Measurements from ENCODE around the gene MAP7D1. TPM values are rescaled to one million over a fixed set of nuclear protein-coding genes. Genes with fewer than 3 reads are reported as not detected.

The MAP7D1 gene
- total and polyA plus RNA-seq, 10 of the 15 experiments (the other 5 are each of a cell fraction or from before 2014, with no cell fraction given) = 4.4 to 97.6 (median 24.2) TPM

GRCh38 chr1:36164361-36164760 is 8.4 kb downstream of the MAP7D1 start (continued):
- TF ChIP-seq CTCF (IDR thresholded peaks at IDR 0.05 in 2 of 3, conservative IDR thresholded peaks at IDR 0.05 in 1 of 3; ENCODE audit: control insufficient read depth in 2 of 3, extremely low read depth in 1 of 3, insufficient read depth in 1 of 3, low read depth in 3 of 3, low read length in 3 of 3) (no peak), NFYB (IDR thresholded peaks at IDR 0.05; ENCODE audit: insufficient read depth, low read depth, low read length) (no peak), CHD1 (IDR thresholded peaks at IDR 0.05; ENCODE audit: low read depth, low read length) (no peak)

GRCh38 chr1:36165145-36165544 is 9.2 kb downstream of the MAP7D1 start:
- Histone ChIP-seq H3K79me2 (ENCODE audit: control insufficient read depth, insufficient read depth, low read length) (peaks cover 70% of the 10 kb centered on the region), H3K27ac (ENCODE audit: control insufficient read depth, insufficient read depth) (no peak overlapping the region), H3K9me3 (replicated peaks; ENCODE audit: control insufficient read depth, insufficient read depth, low read length) (no peaks in the 10 kb centered on the region), H3K4me3 (no peak overlapping the region), H3K36me3 (ENCODE audit: control insufficient read depth in 2 of 2, insufficient read depth in 2 of 2, low read length in 1 of 2) (peaks cover 0 to 3% of the 10 kb centered on the region in 2 experiments; a peak in 3 of 4 replicates), H2AFZ (ENCODE audit: control insufficient read depth, low read depth, low read length) (no peak overlapping the region), H3K4me2 (ENCODE audit: control insufficient read depth, insufficient read depth) (no peak overlapping the region), H3K27me3 (replicated peaks in 1 of 2; ENCODE audit: control insufficient read depth in 2 of 2, insufficient read depth in 2 of 2, low read length in 1 of 2) (no peaks in the 10 kb centered on the region), H3K4me1 (ENCODE audit: control insufficient read depth, insufficient read depth, low read length) (peaks cover 31% of the 10 kb centered on the region), H4K20me1 (ENCODE audit: control insufficient read depth, insufficient read depth) (no peaks in the 10 kb centered on the region), H3K9ac (ENCODE audit: control insufficient read depth, insufficient read depth, low read length) (no peak overlapping the region)
- ChIA-PET CTCF (interaction anchor here (2.0 to 7.3 kb wide), 2 partner anchors 15 to 23 kb away, joined by 16 to 136 read pairs; partner anchors contain the start of gene TRAPPC3), SMC1A (ENCODE audit: uncharacterized antibody, unreplicated experiment) (interaction anchor here (0.6 to 7.5 kb wide), 4 partner anchors 14 to 392 kb away, joined by 3 to 135 read pairs (median 35); partner anchors contain the start of gene TRAPPC3), RAD21 (ENCODE audit: unreplicated experiment) (interaction anchor here (1.1 kb wide), 1 partner anchor 23 kb away, joined by 3 read pairs; no protein-coding TSS in a partner anchor), POLR2A (interaction anchor here (1.4 kb wide), 1 partner anchor 59 kb away, joined by 4 read pairs; the partner anchor contains the start of gene THRAP3)
- no TSS peak for BruUV-seq (replicated peaks)
- ATAC-seq = no peak
- DNase-seq (ENCODE audit: low read depth, low spot score) = no peak
- in situ Hi-C loops (cut with MboI) = no loop called here
- 93% methylated on average over 1 of the region's 1 CpG for WGBS (ENCODE audit: insufficient coverage, insufficient replicate concordance, low lambda C conversion rate, missing lambda C conversion rate)
- no peak for FAIRE-seq
- intact Hi-C loops (cut with micrococcal nuclease; ENCODE audit: unreplicated experiment) = no loop called here
- TF ChIP-seq DPF2 (IDR thresholded peaks at IDR 0.05) (no peak), ZNF274 (IDR thresholded peaks at IDR 0.05; ENCODE audit: insufficient read depth, insufficient read length) (no peak), IKZF1 (conservative IDR thresholded peaks at IDR 0.05) (no peak), USF1 (IDR thresholded peaks at IDR 0.05; ENCODE audit: borderline replicate concordance, extremely low read length, insufficient read depth, low read depth, low read length) (no peak), SMARCA5 (IDR thresholded peaks at IDR 0.05) (no peak), ASH2L (IDR thresholded peaks at IDR 0.05; ENCODE audit: borderline replicate concordance, low read depth) (no peak), SMAD1 (IDR thresholded peaks at IDR 0.05; ENCODE audit: low read depth, partially characterized antibody) (no peak), PKNOX1 (IDR thresholded peaks at IDR 0.05) (no peak), ZBED1 (IDR thresholded peaks at IDR 0.05; ENCODE audit: borderline replicate concordance) (no peak), NFIC (IDR thresholded peaks at IDR 0.05; ENCODE audit: low read depth, low read length) (no peak), CREM (IDR thresholded peaks at IDR 0.05; ENCODE audit: low read depth) (no peak), SKIL (IDR thresholded peaks at IDR 0.05; ENCODE audit: low read depth, poor library complexity, severe bottlenecking) (no peak), PML (IDR thresholded peaks at IDR 0.05; ENCODE audit: low read length) (no peak), BRCA1 (IDR thresholded peaks at IDR 0.05; ENCODE audit: low read depth, low read length) (no peak)
